ENCODE measurements around the gene KREMEN2.

The KREMEN2 gene

DNA sequence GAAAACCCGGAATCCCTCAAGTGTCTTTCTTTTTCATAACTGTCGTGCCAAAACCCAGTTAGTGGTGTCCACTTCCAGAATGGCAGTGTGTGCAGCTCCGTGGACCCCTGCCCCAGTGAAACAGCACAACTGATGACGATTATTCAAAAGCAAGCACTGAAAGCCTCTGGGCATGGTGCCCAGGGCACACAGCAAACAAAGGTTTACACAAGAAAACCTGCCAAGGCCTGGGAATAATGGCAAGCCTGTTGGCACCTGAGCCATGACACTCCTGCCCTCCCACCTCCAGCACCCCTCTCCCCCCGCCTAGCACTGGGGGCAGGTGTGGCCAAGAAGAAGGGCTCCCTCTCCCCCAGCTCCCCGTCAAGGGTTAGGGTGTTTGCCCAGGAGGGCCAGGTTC, 13.4 kb downstream of the KREMEN2 start:
- DNase-seq (ENCODE audit: low read depth in 2 of 2), result no peak

- DNase-seq (ENCODE audit: low read depth in 2 of 2), result no peak
Measured at GRCh38 chr16:2979669-2980226, 15.7 kb downstream of the KREMEN2 start.

DNA sequence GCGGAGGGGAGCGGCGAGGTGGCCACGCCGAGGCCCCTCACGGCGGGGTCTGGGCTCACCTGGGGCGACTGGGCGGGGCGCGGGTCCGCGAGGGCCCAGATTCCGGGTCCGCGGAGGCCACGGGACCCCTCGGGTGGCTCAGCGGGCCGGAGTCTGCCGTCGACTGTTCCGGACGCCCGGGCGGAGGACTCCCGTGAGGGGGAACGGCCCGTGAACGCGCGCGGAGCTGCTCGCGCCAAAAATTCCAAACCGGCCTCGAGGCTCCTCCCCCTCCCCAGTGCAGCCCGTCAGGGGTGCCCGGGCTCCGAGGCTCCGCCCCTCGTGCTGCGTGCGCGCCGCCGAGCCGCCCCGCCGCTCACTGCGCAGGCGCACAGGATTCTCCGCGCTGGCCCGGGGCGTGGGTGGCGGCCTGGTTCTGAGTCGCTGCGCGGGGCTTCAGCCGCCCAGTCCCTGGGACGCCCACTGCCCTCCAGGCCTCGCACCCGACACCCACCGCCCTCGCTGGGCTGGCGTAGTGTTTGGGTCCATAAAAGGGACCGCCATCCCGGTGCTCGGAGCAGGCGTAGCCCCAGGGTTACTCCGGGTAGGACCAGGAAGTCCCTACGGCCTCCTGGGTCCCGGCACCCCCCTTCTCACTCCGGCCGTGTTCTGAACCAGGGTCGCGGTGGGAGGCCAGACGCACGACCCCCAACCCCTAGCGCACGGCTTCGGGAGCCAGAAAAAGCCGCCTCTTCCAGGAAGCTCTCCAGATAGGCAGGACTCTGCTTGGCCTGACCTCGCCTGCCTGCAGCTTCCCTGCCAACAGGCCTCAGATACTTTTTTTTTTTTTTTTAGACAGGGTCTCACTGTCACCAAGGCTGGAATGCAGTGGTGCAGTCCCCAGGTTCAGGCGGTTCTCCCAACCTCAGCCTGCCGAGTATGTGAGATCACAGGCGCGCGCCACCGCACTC, 16.4 kb downstream of the KREMEN2 start, which contains the start of gene PKMYT1:
TSS of gene PKMYT1 (minus strand) at position 220 of the 950 bp plus-strand sequence. CDS start 789 bp downstream, outside the sequence.
- DNase-seq (ENCODE audit: low read depth in 2 of 2), result peak; percentile 88 to 95

DNA sequence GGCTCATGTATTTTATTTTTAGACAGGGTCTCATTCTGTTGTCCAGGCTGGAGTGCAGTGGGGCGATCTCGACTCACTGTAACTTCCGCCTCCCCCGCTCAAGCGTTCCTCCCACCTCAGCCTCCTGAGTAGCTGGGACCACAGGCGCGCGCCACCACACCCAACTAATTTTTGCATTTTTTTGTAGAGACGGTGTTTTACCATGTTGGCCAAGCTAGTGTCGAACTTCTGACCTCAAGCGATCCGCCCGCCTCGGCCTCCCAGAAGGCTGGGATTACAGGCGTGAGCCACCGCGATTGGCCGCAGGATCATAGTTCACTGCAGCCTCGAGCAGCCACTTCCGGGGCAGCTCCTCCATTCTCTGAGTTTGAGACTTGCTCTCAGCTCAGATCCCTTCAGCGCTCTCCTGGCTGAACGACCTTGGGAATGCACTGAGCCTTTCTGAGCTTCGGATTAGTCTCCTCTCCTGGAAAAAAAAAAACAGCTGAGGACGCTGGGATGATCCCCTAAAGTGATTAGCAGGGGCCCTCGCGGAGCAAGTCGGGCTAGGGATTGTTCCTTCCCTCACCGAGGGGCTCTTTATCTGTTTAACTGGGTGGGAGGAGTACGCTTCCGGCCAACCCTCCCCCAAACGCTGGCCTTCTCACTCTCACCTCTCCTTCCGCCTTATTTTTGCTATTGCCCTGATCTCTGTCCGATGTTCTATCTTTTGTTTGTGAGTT, 17.3 kb downstream of the KREMEN2 start:
- no peak for DNase-seq (ENCODE audit: low read depth in 2 of 2)

DNA sequence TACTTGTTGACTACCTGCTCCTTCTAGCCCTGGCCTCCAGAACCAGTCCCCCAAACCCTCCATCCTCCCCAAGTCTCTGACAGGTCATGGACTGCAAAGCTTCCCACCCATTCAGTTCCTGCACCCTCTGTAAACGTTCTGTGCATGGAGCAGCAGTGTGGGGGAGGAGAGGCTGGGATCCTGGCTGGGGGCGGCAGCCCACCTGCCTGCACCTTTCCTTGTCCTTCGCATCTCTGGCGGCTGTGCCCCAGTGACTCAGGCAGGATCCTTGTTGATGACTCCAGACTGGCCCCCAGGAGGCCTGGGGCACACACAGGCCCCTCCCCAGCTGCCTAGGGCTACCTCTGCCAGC, 17.8 kb downstream of the KREMEN2 start:
- DNase-seq (ENCODE audit: low read depth in 2 of 2), result no peak

DNA sequence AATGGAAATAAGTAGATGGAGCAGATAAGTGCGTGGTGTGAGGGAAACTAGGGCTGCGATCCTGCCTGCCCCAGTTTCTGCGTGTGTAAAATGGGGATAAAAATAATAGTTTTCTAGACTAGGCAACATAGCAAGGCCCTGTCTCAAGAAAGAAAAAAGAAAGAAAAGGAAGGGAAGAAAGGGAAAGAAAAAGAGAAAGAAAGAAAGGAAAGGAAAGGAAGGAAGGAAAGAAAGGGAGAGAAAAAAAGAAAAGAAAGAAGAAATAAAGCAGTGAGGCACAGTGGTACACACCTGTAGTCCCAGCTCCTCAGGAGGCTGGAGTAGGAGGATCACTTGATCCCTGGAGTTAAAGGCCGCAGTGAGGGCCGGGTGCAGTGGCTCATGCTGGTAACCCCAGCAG, 18.3 kb downstream of the KREMEN2 start:
- no peak for DNase-seq (ENCODE audit: low read depth in 2 of 2)

DNA sequence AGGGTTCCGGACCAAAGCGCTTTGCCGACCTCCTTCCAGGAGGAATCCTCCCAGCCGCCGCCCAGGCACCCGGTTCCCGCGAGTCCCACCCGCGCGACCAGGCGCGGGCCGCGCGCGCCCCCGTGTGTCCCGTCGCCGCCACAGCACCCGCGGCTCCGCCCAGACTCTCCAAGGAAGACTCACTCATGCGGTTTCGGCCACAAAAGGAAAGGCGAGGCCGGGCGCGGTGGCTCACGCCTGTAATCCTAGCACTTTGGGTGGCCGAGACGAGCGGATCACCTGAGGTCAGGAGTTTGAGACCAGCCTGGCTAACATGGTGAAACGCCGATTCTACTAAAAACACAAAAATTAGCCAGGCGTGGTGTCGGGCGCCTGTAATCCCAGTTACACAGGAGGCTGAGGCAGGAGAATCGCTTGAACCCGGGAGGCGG, 19.6 kb downstream of the KREMEN2 start:
- peak; percentile 54 to 76 for DNase-seq (ENCODE audit: low read depth in 2 of 2)

GRCh38 chr16:2985462-2985861, 21.4 kb downstream of the KREMEN2 start:
- no peak for DNase-seq (ENCODE audit: low read depth in 2 of 2)

- no peak for DNase-seq (ENCODE audit: low read depth in 2 of 2)
Measured at GRCh38 chr16:2985893-2986355, 21.8 kb downstream of the KREMEN2 start.

DNA sequence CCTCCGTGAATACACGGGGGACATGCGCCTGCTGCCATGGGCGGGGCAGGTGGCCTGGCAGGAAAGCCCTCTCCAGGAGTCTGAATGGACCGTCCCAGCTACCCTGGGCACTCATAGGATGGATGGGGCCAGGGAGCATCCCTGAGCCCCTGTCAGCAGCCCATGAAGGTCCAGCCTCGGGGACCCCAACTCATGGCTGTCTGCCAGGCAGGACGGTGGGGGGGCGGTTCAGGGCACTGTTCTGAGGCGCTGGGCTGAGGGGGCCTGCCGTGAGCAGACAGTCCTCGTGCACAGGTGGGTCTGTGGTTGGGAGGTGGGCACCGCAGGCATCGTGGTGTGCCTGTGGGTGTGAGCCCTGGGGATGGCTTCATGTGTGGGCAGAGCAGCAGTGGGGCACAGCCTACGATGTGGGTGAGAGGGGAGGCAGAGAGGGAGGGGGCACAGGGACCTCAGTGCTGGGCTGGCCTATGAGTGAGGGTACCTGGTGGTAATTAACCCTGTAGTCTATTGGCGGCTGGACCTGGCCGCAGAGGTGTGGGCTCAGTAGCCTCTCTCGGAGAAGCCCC, 22.6 kb downstream of the KREMEN2 start:
- DNase-seq (ENCODE audit: low read depth in 2 of 2), result no peak

DNA sequence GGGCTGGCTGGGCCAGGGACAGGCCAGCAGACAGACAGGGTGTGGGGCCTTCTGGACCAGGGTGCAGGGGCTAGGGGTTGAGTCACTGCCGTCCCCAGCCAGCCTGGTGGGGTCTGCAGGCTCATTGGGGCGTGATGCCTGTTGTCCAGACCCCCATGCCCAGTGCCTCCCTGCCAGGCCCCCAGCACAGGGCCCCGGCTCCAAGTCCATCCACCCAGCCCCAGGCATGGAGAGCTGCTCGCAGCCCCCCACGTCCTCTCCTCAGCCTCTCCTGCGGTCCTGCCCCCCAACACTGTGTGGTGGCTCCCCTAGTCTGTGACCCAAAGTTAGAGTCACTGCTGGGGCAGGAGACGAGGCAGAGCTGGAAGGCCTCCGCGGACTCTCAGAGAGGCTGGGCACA, 23.2 kb downstream of the KREMEN2 start:
- no peak for DNase-seq (ENCODE audit: low read depth in 2 of 2)

GRCh38 chr16:2987833-2988232, 23.8 kb downstream of the KREMEN2 start:
- no peak for DNase-seq (ENCODE audit: low read depth in 2 of 2)

- no peak for DNase-seq (ENCODE audit: low read depth in 2 of 2)
Measured at GRCh38 chr16:2988590-2989099, 24.6 kb downstream of the KREMEN2 start.

DNA sequence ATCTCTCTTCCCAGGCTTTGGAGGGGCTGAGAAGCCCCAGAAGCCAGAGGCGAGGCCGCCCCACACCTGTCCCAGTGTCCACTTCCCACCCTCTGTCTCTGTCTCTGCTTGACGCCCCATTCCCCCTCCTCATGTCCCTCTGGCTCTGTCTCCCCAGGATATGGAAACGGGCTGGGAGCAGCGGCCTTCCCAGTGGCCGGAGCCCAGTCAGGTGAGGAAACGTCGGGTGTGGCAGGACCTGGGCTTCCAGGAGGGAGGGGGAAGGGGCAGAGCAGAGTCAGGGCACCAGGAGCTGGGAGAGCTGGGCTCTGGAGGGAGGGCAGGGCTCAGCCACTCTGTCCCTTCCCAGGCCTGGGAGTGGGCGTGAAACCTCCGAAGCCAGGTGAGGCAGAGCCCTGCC, 26.8 kb downstream of the KREMEN2 start:
- DNase-seq (ENCODE audit: low read depth in 2 of 2), result no peak

DNA sequence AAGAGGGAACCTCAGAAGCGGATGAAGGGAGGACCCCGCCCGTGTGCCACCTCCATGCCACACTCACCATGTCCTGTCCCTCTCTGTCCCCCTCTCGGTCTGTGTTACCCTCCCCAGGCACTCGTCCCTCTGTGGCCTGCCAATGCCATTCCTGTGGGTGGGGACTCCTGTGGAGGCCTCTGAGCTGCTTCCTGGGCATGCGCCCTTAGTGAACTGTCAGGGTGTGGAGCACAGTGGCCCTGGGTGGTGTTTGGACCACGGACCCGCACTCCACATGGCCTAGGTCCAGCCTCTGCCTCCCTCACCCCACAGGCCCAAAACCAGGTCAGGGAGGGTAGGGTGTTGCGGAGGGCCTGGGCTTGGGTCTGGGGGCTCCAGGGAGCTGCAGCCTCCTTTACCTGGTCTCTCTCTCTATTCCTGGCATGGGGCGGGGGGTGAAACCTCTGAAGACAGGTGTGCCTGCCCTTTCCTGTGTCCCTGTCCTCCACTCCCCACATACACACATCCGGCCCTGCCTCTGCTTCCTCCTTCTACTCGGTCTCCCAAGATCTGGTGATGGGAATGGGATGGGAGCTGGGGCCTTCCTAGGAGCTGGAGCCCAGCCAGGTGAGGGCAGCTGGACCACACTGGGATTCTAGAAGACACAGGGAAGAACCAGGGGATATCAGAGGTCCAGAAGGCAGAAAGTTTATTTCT, 27.6 kb downstream of the KREMEN2 start:
- no peak for DNase-seq (ENCODE audit: low read depth in 2 of 2)

DNA sequence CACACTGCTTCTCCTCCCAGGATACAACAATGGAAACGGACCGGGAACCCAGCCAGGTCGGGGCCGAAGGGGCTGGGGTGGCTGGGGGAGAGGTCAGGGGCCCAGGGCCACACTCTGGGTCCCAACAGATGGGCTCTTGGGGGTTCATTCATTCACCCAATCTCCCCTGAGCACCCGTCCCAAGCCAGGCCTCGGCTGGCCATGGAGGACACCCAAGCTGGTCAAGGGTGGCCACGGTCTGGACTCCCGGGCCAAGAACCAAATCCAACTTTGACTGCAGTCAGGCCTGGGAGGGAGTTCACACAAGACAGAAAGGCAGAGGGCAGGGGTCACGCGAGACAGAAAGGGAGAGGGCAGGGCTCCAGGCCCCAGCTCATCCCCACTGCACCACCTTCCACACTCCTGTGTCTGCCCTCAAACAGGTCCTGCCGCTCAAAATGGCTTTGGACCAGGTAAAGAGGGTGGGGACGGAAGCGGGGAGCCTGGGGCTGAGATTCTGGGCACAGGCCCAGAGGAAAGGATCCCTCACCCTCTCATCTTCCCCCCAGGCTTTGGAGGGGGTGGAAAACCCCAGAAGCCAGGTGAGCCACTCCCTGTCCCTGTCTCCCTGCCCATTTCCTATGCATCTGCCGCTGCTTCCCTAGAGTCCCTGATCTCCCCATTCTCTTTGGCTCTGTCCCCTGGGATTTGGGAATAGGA, 28.5 kb downstream of the KREMEN2 start:
- DNase-seq (ENCODE audit: low read depth in 2 of 2), result no peak

- DNase-seq (ENCODE audit: low read depth in 2 of 2), result no peak
Measured at GRCh38 chr16:2996298-2996697, 32.2 kb downstream of the KREMEN2 start.

- DNase-seq (ENCODE audit: low read depth in 2 of 2), result no peak
Measured at GRCh38 chr16:2999929-3000328, 35.9 kb downstream of the KREMEN2 start.

- no peak for DNase-seq (ENCODE audit: low read depth in 2 of 2)
Measured at GRCh38 chr16:3000540-3000939, 36.5 kb downstream of the KREMEN2 start.

DNA sequence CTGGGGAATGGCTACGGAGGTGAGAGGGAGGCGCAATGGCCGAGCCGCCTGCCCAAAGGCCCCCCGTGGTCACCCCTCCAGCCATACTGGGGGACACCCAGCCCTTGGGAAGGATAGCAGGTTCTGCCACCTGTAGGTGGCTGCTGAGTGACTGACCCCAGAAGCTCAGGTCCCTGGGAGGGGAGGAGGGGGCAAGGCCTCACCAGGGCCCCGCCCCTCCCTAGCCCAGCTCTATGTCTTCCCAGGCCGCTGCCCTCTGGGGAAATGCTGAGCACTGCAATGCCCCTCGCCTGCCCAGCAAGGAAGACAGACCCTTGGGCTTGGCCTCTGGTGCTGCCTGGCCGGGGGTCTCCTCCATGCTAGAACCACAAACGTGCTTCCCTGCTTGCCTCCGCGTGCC, 37.2 kb downstream of the KREMEN2 start:
- no peak for DNase-seq (ENCODE audit: low read depth in 2 of 2)
